Measurements from ENCODE around the gene CNOT1.

The CNOT1 gene

DNA sequence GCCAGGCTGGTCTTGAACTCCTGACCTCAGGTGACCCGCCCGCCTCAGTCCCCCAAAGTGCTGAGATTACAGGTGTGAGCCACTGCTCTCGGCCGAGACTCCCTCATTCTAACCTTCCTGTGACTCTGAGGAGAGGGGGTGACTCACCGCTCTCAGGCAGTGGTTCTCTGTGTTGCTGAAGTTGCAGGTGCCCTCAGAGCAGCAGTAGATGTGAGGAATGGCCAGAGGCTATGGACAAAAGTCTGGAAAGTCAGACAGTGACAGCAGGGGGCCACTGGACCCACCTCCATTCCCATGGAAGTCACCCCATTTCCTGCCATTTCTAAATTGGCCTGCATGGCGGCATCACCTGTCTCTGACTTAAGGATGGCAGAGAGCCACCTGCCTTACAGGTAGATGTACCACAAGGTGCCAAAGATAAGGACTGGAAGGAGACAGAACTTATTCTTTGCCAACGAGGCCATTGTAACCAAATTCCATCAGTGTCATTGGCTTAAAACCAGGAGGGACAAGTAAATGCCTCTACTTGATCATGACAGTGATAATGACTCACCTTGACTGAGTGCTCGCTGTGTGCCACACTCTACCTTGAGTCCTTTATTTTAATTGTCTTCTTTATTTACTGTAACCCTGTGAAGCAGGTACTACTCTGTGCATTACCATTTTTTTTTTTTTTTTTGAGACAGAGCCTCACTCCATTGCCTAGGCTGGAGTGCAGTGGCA lies 15.3 kb upstream of the CNOT1 start:
- no peaks in the 10 kb centered on the region for H3K9me3 ChIP-seq (replicated peaks; ENCODE audit: insufficient read depth, low read length)

DNA sequence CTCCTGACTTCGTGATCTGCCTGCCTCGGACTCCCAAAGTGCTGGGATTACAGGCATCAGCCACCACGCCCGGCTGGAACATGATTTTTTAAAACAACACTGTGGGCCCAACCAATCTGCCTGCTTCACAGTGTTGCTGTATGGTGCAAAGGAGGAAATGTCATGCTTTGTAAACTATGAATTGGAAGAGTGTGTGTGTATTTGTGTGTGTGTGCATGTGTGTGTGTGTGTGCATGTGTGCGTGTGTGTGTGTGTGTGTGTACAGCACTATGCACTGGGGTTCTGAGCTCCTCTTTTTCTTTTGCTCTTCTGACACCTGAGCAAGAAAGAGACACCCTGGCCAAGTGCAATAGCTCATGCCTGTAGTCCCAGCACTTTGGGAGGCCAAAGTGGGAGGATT lies 14.5 kb upstream of the CNOT1 start:
- Histone ChIP-seq H3K27ac (ENCODE audit: low read length) (no peak overlapping the region), H3K4me3 (ENCODE audit: low read length) (no peak overlapping the region), H3F3A (ENCODE audit: insufficient read depth, low read length) (no peaks in the 10 kb centered on the region), H3K4me2 (ENCODE audit: low read depth, low read length) (no peak overlapping the region), H3K9me2 (replicated peaks; ENCODE audit: insufficient read depth, low read length) (no peaks in the 10 kb centered on the region), H3K36me3 (replicated peaks; ENCODE audit: insufficient read depth, low read length) (no peaks in the 10 kb centered on the region), H3K9me3 (replicated peaks; ENCODE audit: insufficient read depth, low read length) (no peaks in the 10 kb centered on the region), H3K27me3 (replicated peaks; ENCODE audit: insufficient read depth, low read length) (no peaks in the 10 kb centered on the region), H3K4me1 (ENCODE audit: low read length) (no peaks in the 10 kb centered on the region), H4K20me1 (ENCODE audit: insufficient read depth, low read length) (no peaks in the 10 kb centered on the region), H2AFZ (ENCODE audit: low read length) (no peak overlapping the region), H3K79me2 (ENCODE audit: low read length) (no peaks in the 10 kb centered on the region), H3K9ac (ENCODE audit: low read length) (no peak overlapping the region)
- TF ChIP-seq EZH2phosphoT487 (IDR thresholded peaks at IDR 0.05; ENCODE audit: low read length) = no peak
- TF ChIP-seq EZH2 (optimal IDR thresholded peaks at IDR 0.05; ENCODE audit: low read depth, low read length) = no peak
- TF ChIP-seq, protein P1, sequence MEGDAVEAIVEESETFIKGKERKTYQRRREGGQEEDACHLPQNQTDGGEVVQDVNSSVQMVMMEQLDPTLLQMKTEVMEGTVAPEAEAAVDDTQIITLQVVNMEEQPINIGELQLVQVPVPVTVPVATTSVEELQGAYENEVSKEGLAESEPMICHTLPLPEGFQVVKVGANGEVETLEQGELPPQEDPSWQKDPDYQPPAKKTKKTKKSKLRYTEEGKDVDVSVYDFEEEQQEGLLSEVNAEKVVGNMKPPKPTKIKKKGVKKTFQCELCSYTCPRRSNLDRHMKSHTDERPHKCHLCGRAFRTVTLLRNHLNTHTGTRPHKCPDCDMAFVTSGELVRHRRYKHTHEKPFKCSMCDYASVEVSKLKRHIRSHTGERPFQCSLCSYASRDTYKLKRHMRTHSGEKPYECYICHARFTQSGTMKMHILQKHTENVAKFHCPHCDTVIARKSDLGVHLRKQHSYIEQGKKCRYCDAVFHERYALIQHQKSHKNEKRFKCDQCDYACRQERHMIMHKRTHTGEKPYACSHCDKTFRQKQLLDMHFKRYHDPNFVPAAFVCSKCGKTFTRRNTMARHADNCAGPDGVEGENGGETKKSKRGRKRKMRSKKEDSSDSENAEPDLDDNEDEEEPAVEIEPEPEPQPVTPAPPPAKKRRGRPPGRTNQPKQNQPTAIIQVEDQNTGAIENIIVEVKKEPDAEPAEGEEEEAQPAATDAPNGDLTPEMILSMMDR (IDR thresholded peaks at IDR 0.05; ENCODE audit: low read length) = no peak
- no peak for DNase-seq

More for the DNA sequence above, 15.3 kb upstream of the CNOT1 start:
- no peak overlapping the region for H3K4me2 ChIP-seq (ENCODE audit: low read depth, low read length)
- no peaks in the 10 kb centered on the region for H3K27me3 ChIP-seq (replicated peaks; ENCODE audit: insufficient read depth, low read length)
- H3K79me2 ChIP-seq (ENCODE audit: low read length) = no peaks in the 10 kb centered on the region
- H4K20me1 ChIP-seq (ENCODE audit: insufficient read depth, low read length) = no peaks in the 10 kb centered on the region
- H3K4me1 ChIP-seq (ENCODE audit: low read length) = no peaks in the 10 kb centered on the region
- no peak for DNase-seq
- no peaks in the 10 kb centered on the region for H3F3A ChIP-seq (ENCODE audit: insufficient read depth, low read length)
- no peak overlapping the region for H3K4me3 ChIP-seq (ENCODE audit: low read length)
- H3K27ac ChIP-seq (ENCODE audit: low read length) = no peak overlapping the region
- H2AFZ ChIP-seq (ENCODE audit: low read length) = no peak overlapping the region
- no peaks in the 10 kb centered on the region for H3K9me2 ChIP-seq (replicated peaks; ENCODE audit: insufficient read depth, low read length)
- H3K9ac ChIP-seq (ENCODE audit: low read length) = no peak overlapping the region
- H3K36me3 ChIP-seq (replicated peaks; ENCODE audit: insufficient read depth, low read length) = no peaks in the 10 kb centered on the region
- no peak for TF ChIP-seq EZH2 (optimal IDR thresholded peaks at IDR 0.05; ENCODE audit: low read depth, low read length)
- TF ChIP-seq, protein P1 (IDR thresholded peaks at IDR 0.05; ENCODE audit: low read length) = no peak
- TF ChIP-seq EZH2phosphoT487 (IDR thresholded peaks at IDR 0.05; ENCODE audit: low read length) = no peak

DNA sequence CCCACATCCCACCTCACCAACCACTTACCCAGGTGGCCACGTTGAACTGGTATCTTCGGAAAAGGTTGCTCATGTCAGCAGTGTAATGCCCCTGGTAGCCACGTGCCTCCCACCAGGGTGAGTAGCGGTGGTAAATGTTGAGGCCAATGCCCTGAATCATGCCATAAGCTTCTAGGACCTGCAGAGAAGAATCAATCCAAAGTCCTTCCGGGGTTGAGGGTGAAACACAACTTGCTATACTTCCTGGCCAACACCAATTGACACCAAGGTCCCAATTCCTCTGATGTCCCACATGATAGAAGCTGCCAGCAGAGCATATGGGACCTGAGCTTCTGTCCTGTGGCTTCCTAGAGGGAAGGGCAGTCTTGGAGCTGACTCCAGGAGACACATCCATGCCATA lies 11.3 kb upstream of the CNOT1 start:
- H3K4me3 ChIP-seq (ENCODE audit: low read length) = no peak overlapping the region
- H3F3A ChIP-seq (ENCODE audit: insufficient read depth, low read length) = no peaks in the 10 kb centered on the region
- DNase-seq = no peak
- H3K79me2 ChIP-seq (ENCODE audit: low read length) = no peaks in the 10 kb centered on the region
- H3K4me1 ChIP-seq (ENCODE audit: low read length) = no peaks in the 10 kb centered on the region
- TF ChIP-seq, protein P1 (IDR thresholded peaks at IDR 0.05; ENCODE audit: low read length) = no peak
- TF ChIP-seq EZH2phosphoT487 (IDR thresholded peaks at IDR 0.05; ENCODE audit: low read length) = no peak
- no peak for TF ChIP-seq EZH2 (optimal IDR thresholded peaks at IDR 0.05; ENCODE audit: low read depth, low read length)
- H4K20me1 ChIP-seq (ENCODE audit: insufficient read depth, low read length) = no peaks in the 10 kb centered on the region
- H3K9me2 ChIP-seq (replicated peaks; ENCODE audit: insufficient read depth, low read length) = no peaks in the 10 kb centered on the region
- no peak overlapping the region for H2AFZ ChIP-seq (ENCODE audit: low read length)
- no peak overlapping the region for H3K4me2 ChIP-seq (ENCODE audit: low read depth, low read length)
- no peak overlapping the region for H3K9ac ChIP-seq (ENCODE audit: low read length)
- no peaks in the 10 kb centered on the region for H3K9me3 ChIP-seq (replicated peaks; ENCODE audit: insufficient read depth, low read length)
- H3K27me3 ChIP-seq (replicated peaks; ENCODE audit: insufficient read depth, low read length) = no peaks in the 10 kb centered on the region
- no peaks in the 10 kb centered on the region for H3K36me3 ChIP-seq (replicated peaks; ENCODE audit: insufficient read depth, low read length)
- H3K27ac ChIP-seq (ENCODE audit: low read length) = no peak overlapping the region

Measured in MM.1S (cell line).